ENCODE measurements around the gene TDP1.

TDP1 gene

GRCh38 chr14:89941830-89942377, 13.8 kb upstream of the TDP1 start:
- DNase-seq (ENCODE audit: low read depth), result no peak

GRCh38 chr14:89947344-89947743, 8.4 kb upstream of the TDP1 start:
- no peak for DNase-seq (ENCODE audit: low read depth)

DNA sequence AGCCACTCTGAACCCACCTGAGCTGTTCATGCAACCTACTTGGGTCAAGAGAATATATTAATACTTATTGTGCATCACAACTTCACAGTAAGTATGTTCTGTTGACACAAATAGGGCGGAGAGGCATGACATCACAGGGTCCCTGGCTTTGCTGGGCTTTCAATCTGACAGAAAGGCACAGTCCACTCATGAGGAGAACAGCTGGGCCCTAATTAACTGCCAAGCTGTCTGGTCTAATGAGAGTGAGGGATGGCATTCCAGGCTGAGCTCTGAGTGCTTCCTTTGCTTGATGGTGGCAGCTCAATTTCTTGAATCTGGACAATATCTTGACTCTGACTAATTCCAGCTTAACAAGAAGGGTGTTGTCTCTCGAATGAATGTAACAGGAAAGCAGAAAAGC, 3.2 kb upstream of the TDP1 start:
- no peak for DNase-seq (ENCODE audit: low read depth)

GRCh38 chr14:89953602-89954001, 2.1 kb upstream of the TDP1 start:
- DNase-seq (ENCODE audit: low read depth), result no peak

DNA sequence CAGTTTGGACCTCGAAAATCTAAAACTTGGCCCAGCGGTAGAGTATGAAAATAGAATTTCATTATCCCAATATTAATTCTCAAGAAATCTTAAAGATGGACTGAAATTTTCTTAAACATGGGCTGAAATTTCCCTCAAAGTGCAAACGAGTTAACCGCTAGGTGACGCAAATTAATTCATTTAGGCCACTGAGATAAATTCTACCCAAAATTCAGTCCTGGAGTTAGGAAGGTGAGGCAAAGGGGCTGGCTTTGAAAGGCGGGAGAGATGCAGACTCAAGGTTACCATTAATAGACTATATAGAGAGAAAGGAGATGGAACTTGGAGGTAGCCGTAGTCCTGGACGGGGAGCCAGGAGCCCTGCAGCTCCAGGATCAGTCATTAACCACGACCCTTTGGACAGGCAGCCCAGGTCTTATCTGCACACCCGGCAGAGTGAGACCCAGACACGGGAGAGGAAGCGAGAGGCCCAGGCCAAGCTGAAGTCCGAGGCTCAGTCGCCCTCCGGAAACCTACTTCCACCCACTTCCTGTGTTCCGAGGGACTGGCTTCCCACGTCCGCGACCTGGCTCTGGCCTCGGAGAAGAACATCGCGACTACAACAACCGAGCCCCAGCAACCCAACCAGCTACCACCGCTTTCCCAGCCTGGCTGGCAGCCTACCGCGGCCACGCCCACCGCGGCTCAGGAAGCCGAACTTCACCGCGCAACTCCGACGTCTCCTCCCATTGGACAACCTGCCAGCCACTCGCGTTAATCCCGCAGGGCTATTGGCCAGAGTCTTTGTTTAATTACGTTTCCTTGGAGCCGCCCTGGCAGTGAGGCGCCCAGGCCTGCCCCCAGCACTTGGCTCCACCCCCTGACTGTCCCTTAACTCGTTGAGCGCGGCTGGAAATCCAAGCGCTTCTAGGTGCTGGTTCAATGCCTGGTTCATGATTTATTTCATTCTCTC, 1.4 kb upstream of the TDP1 start, which contains the start of gene EFCAB11:
Gene EFCAB11, minus strand, starts transcription at position 661 of the 952 bp plus-strand sequence. Its CDS starts 70 bp downstream, at position 591.
- peak; percentile 92 for DNase-seq (ENCODE audit: low read depth)

- DNase-seq (ENCODE audit: low read depth), result no peak
Measured at GRCh38 chr14:89955022-89955744, 544 bp upstream of the TDP1 start.

GRCh38 chr14:89956661-89957009, 908 bp downstream of the TDP1 start:
- no peak for DNase-seq (ENCODE audit: low read depth)

- no peak for DNase-seq (ENCODE audit: low read depth)
Measured at GRCh38 chr14:89957376-89957775, 1.6 kb downstream of the TDP1 start.

- no peak for DNase-seq (ENCODE audit: low read depth)
Measured at GRCh38 chr14:89957791-89958190, 2.1 kb downstream of the TDP1 start.

DNA sequence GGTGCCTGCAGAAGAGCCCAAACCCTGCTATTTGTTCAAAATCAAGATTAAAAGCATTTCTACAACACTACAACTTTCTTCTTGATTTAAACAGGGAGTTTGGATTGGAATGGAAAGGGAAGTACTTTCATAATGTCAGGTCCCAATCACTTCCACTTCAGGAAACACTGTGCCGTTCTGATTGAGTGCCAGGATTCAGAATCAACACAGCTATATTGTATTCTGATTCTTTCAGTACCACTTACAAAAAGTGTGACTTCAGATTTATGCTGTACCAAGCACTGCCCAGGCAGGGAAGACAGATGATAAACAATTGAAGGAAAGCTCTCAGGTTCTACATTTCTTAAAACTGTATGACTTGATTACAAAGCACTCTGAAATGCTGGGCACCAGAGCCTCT, 3.2 kb downstream of the TDP1 start:
- DNase-seq (ENCODE audit: low read depth), result no peak

DNA sequence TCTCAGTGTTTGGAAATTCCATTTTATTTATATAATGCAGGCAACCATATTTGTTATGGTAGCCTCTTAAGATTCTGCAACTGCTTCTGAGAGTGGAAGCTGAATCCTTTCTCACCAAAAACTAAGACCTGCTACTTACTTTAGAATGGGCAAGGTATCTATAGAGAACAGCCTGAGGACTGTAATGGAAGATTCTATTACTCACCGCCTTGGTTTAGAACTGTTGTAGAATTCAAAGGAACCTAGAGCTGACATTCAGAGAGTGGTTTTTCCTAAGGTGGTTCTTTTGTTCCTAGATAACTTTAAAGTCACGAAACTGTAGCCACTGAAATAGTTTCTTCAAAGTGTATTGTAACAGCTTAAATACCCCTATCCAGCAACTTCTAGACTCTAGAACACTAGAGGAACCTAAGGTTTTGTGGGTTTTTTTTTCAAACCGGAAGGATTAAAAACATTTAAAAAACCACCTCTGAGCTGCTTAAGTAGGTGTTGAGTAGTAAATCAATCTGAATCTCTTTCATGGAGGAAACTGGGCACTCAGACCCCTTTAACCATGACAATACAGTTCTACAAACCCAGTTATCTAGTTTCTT, 4.2 kb downstream of the TDP1 start:
- no peak for DNase-seq (ENCODE audit: low read depth)

GRCh38 chr14:89960914-89961313, 5.2 kb downstream of the TDP1 start:
- no peak for DNase-seq (ENCODE audit: low read depth)

GRCh38 chr14:89963288-89963978, 7.7 kb downstream of the TDP1 start:
- no peak for DNase-seq (ENCODE audit: low read depth)

GRCh38 chr14:89965839-89966238, 10.1 kb downstream of the TDP1 start:
- no peak for DNase-seq (ENCODE audit: low read depth)

DNA sequence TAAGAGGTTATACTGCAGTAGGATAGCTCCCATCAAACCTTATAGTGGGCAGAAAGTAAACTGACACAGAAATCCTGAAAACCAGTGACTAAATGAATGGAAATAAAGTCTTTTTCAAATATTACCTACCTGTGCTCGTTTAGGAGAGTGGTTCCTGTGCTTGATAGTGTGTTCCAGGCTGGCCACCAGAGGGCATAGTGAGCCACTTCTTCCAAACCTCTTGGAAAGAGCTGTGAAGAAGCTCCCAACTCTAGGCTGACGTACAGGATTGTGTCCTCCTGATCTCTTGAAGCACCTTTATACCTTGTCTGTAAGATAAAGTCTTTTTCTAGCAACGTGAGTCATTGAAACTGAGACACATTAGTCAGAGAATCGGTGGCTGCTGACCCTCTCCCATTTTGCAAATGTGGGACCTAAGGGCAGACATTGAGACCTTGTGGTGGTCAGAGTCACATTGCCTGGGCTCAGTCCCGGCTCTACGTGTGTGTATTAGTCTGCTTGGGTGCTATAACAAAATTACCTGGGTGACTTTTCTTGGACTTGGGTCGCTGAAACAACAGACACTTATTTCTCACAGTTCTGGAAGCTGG, 17.6 kb downstream of the TDP1 start:
- peak; percentile 19 for DNase-seq (ENCODE audit: low read depth)

GRCh38 chr14:89977668-89978067, 21.9 kb downstream of the TDP1 start:
- DNase-seq (ENCODE audit: low read depth), result no peak

DNA sequence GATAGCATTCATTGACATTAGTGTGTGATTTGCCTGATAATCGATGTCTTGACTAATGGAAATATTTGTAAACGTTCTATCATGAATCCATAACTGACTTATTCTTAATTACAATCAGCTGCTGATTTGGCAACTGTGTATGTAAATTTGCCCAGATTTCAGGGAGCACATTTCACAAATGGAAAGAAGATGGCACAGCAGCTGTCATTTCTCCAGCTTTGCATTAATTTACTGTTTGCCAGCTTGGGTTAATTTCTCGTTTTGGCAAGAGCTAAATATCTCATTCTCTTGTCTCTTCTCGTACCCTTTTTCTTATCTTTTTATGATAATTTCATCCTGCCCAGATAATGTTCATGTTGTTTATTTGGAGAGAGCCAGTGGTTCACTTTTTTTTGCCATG, 22.9 kb downstream of the TDP1 start:
- no peak for DNase-seq (ENCODE audit: low read depth)

DNA sequence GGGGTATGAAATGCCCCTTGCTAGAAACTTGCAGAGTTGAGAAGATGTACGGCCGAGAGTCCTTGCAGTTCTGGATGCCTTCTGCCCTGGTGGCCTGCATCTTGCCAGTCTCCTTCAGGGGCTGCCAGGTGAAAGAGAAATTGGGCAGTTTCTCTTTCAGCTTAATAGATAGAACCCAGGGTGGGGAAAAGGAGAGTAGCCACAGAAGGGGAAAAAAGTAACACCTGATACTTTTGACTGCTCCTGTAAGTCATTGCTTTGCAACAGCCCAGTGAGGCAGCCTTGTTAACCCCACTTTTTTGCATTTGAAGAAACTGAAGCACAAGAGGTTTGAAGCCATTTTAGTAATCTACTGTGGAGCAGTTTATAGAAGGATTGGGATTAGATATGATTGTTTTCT, 27.6 kb downstream of the TDP1 start:
- DNase-seq (ENCODE audit: low read depth), result no peak

GRCh38 chr14:89986462-89987160, 30.9 kb downstream of the TDP1 start:
- DNase-seq (ENCODE audit: low read depth), result no peak

DNA sequence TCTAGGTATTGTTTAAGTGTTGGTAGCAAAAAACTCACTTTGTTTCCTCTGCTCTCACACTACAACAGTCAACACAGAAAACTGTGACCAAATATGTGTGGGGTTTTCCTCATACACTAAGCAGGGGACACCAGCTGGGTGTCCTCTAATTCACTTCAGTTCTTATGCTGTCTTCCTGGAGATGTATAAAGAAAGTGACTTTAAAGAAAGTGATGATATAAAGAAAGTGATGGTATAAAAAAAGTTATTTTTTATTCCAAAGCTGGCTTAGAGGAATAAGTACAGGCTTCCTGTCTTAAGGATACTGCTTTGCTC, 31.4 kb downstream of the TDP1 start:
- no peak for DNase-seq (ENCODE audit: low read depth)

DNA sequence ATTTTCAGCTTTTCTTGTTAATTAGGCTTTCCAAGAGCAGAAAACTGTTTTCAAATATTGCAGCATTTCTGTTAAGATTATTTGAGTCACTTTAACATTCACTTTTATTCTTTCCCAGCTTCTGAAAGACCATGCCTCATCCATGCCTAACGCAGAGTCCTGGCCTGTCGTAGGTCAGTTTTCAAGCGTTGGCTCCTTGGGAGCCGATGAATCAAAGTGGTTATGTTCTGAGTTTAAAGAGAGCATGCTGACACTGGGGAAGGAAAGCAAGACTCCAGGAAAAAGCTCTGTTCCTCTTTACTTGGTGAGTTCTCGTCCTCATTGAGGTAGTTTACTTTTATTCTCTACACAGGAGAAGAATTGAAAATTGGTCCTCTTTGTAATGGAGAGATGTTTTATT, 33.1 kb downstream of the TDP1 start:
- DNase-seq (ENCODE audit: low read depth), result no peak
